Measurements from ENCODE around the gene RIMBP2.

Gene RIMBP2

GRCh38 chr12:130434560-130434959 is 281.5 kb downstream of the RIMBP2 start:
- TF ChIP-seq CTCF (IDR thresholded peaks at IDR 0.05), result no peak

GRCh38 chr12:130433834-130434233 is 282.3 kb downstream of the RIMBP2 start:
- no peak for TF ChIP-seq CTCF (IDR thresholded peaks at IDR 0.05)

- no peak for TF ChIP-seq CTCF (IDR thresholded peaks at IDR 0.05)
Measured at GRCh38 chr12:130433411-130433810, 282.7 kb downstream of the RIMBP2 start.

GRCh38 chr12:130431176-130431575 is 284.9 kb downstream of the RIMBP2 start:
- no peak for TF ChIP-seq CTCF (IDR thresholded peaks at IDR 0.05)

- TF ChIP-seq CTCF (IDR thresholded peaks at IDR 0.05), result no peak
Measured at GRCh38 chr12:130429656-130430505, 286.2 kb downstream of the RIMBP2 start.

GRCh38 chr12:130428116-130428515 is 288.0 kb downstream of the RIMBP2 start:
- TF ChIP-seq CTCF (IDR thresholded peaks at IDR 0.05), result no peak

- TF ChIP-seq CTCF (IDR thresholded peaks at IDR 0.05), result no peak
Measured at GRCh38 chr12:130427381-130427887, 288.7 kb downstream of the RIMBP2 start.

Data from LNCAP (cell line).